UCSD-AML1 (cell line): ENCODE results near the gene DRC3.

Experiments
- DNase-seq: peaks from one replicate; lab custom pipeline; 2025; ENCODE audit not compliant: unreplicated experiment; lab: John Stamatoyannopoulos, UW

Gene DRC3

DNA sequence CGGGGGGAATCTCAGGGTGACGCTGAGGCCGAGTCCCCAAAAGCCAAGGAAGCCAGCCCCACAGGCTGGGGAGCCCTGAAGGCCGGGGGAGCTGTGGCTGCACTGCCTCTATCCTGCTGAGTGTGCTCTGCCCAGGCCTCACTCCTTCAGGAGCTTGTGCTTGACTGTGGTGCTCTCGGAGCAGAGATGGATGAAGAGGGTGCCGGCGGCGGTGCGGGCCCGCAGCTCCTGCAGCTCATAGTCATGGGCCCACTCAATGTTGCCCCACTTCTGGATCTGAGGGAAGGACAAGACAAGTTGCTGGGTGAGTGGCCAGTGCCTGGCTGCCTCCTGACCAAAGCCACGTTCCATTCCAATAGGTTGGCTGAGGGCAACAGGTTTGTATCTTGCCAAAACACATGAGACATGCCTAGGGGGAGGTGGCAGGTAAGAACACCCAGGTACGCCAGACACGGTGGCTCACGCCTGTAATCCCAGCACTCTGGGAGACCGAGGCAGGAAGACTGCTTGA is 45.8 kb downstream of the DRC3 start:
- DNase-seq, result no peak

DNA sequence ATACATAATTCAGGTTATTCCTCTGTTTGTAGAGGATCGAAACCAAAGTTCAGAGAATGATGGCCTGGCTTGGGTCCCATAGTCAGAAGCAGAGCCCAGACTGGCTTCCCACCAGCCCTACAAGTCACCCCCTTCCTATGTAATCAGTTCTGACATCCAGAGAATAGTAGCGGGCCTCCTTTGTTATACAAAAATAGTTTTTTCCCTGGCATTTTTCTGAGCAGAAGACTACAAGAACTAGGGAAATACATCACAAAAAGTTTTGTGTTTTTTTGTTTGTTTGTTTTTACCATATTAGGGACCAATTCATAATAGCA is 47.1 kb downstream of the DRC3 start:
- no peak for DNase-seq

DNA sequence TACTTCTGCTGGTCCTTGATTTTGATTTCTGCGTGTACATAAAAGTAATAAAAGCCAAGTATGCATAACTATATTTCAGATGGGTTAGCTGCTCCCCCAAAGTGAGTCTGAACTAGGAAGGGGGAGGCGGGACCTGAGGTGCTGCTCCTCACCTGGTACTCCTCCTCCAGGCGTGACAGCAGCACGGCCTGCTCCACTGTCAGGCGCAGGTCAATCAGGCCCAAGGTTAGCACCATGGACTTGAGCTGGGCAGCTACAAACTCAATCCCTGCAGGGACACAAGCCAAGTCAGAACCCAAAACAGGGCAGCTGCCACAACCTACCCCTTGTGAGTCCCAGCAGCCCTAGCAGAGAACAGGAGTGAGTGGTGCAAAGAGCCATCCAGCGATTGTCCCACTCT is 48.3 kb downstream of the DRC3 start:
- no peak for DNase-seq

DNA sequence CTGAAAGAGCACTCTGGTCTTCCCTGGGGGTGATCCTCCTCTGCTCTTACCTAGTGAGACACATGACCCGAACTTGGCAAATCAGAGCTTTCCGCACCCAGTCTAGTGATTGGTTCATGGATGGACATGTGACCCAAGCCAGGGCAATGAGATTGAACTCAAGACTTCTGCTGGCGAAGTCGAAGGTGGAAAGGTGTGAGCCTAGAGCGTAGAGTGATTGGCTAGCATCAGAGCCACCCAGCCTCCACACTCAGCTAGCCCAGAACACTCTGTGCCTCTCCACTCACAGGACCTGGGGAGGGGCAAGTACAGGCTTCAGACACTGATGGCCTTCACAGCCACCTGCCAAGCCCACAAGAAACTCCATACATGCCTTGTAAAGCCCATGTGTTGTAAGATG is 48.7 kb downstream of the DRC3 start:
- no peak for DNase-seq

DNA sequence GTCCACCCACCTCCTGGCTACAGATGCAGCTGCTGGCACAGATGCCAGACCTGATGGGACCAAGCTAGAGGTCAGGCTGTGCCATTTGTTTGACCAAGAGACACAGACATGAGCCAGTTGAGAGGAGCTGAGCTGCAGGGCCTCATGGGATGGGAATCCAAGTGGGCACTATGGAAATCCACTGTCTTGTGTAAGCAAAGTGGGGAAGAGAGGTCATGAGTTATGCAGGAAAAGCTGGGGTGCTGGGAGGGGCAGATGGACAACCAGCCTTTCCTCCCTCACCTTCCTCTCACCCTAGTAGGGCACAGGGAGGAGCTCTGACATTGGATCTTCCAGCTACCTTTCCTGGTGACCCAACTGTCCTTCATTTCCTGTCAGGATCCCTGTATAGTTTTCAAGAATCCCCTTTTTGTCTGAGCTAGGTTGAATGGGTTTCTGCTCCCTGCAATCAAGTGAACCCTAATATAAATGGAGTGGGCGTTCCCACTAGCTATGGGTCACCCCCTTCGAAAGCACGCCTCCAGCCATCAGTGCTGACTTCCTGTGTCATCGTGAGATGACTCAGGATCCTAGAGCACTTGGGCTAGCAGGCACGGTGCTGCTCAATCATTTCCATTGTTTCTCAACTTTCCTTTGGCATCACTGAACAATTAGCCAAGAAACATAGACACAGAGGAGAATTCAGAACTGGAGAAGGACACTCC is 52.7 kb downstream of the DRC3 start:
- DNase-seq, result no peak

DNA sequence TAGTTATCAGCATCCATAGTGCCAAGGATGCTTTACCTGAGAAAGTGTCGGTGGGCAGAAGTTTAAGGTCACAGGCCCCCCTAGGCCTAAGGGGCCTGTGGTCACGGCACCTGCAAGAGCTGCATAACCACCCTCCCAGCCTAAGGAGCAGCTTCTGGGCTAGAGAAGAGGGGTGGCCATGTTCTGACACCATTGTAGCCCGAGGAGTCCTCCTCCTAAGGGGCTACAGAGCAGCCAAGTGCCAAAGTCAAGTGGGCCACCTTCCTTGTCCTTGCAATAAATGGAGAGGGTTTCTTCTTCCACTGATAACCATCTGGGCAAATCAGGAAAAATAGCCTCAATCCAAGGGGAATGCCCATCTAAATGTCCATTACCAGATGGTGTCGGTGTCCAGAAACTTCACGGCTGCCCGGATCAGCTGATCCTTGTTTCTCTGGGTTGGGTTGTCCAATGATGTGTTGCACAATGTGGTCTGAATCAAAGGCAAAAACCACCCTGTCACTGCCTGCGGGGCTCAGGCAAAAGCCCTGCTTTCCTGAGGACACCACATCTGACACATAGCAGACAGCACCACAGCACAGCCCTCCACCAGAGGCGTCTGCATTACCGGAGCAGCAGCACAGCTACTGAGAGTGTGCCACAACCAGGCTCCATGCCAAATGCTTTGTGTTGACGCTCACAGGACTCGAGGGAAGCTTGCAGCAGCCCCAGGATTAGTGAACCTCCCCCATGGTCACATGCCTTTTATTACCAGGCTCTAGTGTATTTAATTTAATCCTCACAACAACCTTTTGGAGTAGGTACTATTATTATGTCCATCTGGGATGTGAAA is 53.5 kb downstream of the DRC3 start:
- DNase-seq, result no peak

DNA sequence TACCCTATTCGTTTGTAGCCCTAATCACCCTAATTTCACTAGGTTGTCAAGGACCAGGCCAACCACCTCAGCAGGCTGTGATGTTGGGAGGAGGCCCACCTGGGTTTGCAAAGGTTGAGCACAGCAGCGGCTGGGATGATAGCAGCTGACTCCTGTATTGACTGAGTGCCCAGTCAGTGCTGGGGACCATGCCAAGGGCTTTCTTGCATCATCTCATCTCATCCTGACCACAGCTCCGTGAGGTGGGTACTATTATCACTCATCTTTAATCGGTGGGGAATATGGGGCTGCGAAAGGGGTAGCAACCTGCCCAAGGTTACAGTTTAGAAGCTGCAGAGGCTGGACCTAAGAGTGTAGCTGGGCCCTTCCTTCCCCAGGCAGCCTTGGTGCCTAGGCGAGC is 54.6 kb downstream of the DRC3 start:
- no peak for DNase-seq

DNA sequence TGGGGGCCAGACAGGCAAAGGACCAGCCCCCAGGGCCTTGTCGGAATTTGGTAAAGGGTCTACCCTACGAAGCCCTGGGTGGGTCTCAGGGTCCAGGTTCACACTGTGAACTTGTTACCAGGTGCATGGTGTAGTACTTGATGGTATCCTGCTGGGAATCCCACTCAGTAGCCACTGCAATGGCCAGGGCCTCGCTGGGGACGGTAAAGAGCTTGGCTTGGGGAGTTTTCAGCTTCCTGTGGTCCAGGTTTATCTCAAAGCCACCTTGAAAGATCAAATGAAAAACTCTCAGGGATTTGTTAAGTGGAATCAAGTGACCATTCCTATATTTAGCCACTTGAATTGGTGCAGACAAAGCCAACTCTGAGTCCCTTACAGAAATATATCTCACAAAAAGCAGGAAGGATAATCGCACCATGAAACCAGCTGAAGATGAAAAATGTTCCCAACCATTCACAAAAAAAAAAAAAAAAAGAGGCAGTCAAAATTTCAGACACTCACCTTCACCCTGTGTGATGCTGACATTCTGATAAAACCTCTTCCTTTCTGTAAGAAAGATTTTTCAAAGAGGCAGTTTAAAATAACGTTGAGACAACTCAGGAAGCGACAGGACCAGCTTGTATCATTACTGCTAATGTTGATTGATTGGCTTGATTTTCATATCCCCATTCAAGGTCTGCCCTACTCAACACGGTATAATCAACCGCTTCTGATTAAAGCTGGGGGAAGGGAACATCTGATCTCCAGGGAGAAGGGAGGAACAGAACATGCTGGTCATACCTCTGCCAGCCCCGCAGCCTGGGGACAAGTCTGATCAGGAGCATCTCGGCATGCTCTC is 55.7 kb downstream of the DRC3 start:
- no peak for DNase-seq

DNA sequence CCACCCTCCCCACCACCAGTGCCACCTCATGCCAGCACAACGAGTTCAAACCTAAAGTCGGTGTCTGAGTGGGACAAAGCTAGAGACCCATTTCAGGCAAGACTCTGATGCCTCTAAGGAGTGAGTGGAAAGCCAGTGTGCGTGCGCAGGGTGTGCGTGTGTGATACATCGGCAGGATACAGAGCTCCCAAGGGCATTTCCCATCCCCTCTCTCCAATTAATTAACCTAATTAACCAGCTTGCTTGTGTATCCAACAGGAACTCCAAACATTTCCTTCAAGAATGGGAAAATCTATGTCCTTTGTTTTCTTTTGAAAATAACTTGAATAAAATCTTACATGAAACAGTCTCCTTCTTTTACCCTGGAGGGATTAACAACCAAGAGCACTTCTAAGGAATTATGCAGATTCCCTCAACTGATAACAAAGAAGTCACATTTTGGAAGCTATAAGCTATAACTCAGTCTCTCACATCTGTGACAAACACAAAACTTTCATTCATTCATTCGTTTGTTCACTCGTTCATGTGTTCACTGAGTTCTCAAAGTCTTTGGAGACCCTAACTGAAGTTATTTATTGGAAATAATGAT is 56.4 kb downstream of the DRC3 start:
- no peak for DNase-seq

DNA sequence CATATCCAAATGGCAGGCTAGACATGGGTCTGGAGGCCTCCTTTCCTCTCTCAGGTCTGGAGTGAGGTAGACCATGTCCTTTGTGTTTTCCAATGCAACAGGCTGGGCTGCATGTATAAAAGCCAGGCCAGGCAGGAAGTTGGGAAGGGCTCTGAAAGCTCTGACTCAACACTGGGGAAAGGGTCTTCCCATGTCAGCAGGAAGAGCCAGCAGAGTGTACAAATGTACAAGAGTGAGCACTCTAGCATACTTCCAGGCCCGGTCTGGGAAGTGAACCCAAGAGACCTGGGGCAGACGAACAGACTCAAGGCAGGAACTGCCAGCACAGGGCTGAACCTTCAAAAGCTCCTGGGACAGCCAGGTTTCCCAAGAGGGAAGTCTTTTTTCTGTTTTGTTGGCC is 59.3 kb downstream of the DRC3 start:
- DNase-seq, result no peak

DNA sequence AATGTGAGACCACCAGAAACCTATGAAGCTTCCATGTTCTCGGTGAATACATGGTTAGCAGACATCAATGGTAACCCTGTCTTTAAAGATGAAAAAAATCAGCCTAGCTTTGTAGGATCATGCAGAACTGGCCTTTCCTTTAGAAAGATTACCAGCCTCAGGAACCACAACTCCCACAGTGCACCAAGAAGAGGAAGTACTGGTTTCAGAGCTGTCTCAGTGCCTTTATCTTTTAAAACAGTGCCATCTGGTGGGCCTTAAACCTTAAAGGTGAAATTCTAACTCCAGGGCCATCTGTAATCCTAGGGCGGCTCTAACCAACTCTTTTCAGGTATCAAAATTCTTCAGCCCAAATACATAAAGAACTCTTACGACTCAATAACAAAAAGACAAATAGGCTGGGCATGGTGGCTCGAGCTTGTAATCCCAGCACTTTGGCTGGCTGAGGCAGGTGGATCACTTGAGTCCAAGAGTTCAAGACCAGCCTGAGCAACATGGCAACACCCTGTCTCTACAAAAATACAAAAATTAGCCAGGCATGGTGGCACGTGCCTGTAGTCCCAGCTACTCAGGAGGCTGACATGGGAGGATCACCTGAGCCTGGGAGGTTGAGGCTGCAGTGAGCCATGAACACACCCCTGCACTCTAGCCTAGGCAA is 60.9 kb downstream of the DRC3 start:
- no peak for DNase-seq

DNA sequence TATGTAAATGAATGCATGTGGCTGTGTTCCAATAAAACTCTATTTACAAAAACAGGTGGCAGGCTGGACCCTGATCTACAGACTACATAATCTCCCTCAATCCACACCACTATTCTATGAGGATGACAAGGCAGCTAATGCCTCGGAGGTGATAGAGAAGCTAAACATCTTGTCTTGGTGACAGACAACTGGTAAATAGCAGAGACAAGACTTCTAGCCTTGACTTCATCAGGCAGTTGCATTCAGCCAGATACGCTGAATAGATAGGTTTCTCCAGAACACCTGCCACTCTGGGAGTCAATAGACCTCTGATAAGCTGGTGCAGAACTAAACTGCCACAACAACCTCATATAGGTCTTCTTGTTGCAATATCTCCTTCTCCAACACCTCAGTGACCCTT is 63.0 kb downstream of the DRC3 start:
- no peak for DNase-seq

DNA sequence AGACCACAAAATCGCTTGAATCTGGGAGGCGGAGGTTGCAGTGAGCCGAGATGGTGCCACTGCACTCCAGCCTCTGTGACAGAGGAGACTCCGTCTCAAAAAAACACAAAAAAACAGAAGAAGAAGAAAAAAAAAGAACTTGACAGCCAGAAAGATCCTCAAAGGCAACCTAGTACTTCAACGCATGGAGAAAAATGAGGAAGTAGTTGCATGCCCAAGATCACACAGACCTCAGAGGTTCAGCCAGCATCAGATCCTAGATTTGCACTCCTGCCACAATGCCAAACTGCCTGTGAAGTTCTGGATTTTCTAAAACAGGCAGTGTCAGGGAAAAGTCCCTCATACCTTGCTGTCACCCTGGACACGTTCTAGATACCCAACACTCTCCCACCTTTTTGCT is 64.8 kb downstream of the DRC3 start:
- no peak for DNase-seq

DNA sequence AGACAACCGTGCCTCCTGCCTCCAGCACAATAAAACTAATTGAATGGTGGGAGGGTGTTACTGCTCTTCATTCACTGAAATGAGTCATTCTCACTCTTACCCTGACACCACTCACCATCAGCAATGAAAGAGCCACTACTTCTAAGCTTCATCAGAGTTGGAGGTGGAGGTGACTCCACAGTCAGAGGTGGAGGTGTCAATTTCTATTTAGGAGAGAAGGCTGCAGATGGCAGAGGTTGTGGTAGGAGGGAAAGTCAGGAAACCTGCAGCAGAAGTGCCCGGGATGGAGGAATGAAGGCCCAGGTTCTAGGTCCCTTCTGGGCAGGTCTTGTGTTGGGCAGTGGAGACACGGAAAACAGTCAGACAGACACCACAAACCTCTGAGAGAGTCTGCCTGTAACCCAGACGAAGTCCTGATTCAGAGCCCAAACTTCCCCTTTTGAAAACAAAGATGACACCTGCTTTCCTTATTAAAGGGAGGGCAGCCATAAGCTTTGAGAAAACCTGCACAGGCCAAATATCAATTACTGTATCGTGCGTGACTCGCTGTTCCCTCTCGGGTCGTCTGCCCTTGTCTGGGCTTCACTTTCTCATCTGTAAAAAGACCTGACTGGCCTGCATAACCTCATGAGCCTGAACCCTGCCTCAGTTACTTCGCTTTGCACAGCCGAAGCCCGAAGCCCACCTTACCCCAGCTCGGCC is 65.6 kb downstream of the DRC3 start:
- no peak for DNase-seq

DNA sequence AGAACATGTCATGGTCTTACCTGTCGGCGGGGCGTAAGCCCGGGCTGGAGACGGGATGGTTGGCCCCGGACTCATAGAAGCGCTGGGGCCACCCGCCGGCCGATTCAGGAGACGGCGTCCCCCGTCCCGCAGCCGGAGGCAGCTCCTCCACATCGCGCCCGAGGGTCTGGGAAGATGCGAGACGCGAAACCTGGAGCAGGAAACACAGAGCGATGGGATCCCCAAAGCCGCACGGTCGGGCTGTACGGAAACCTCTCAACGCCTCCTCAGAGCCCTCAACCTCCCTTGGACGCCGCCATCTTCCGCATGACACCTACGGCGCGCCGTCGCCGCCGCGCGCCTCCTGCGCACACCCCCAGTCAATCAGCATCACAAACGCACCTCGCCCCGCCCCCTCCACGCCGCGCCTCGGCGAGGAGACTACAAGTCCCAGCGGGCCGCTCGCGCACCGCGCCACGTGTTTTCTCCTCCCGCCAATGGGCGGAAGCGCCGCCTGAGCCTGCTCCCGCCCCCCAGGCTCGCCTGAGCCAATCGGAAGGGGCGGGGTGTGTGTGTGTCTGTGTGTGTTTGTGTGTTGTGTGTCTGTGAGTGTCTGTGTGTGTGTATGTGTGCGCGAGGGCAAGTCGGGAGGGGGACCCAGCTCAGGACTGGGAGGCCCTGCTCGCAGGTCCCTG is 66.3 kb downstream of the DRC3 start, which contains the start of the genes ATPAF2 and GID4:
Gene ATPAF2 (minus strand): TSS at position 308 of the 674 bp plus-strand sequence. CDS start 155 bp downstream, at position 153.
Gene GID4 (plus strand): TSS at position 548 of the 674 bp plus-strand sequence. CDS start 57 bp downstream, at position 605.
- DNase-seq, result peak; percentile 100

DNA sequence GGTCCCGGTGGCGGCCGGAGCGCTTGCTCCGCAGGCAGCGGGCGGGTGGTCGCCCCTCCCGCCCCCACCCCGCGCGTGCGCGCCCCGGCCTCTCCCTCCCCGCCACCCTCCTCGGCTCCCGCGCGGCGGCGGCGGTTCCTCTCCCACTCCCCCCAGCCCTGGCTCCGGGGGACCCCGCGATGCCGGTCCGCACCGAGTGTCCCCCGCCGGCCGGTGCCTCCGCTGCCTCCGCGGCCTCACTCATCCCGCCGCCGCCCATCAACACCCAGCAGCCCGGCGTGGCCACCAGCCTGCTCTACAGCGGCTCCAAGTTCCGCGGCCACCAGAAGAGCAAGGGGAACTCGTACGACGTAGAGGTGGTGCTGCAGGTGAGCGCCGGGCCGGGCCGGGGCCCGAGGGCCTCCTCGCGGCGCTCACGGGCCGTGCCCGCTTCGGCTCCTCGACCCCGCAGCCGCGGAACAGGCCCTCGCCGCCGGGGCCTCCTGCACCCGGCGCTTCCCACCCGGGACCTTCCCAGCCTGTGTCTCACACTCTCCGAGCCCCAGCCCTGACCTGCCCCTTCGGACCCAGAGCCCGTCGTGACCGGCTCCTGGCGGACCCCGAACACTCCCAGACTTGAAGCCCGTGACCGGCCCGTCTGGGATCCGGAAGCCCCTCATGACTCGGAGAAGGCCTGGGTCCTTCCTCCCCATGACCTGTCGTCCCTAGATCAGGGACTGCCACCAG is 67.0 kb downstream of the DRC3 start:
- no peak for DNase-seq

DNA sequence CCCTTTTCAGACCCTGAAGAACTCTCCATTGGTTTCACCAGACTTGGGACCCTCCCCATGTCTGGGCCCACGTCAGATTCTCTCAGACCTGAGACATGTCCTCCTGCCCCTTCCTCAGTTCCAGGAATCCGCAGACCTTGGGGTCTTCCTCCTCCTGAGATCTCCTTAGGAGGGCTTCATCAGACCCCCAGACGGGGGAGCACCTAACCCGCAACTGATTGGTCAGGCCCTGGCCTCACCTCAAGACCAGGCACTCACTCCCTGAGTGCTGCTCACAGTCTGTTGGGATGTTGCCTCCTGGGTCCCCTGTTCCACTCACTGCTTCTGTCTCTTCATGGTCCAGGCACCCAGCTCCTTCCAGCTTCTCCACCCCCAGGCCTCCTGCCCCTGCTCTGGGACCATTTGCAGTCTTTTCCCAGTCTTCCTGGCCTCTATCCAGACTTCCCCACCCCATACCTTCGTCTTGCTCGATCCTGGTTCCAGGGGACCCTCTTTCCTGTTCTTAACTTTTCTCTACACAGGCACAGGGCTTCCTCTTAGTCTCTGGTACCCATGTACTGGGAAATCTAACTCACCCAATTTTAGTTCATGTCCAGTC is 67.7 kb downstream of the DRC3 start:
- no peak for DNase-seq

DNA sequence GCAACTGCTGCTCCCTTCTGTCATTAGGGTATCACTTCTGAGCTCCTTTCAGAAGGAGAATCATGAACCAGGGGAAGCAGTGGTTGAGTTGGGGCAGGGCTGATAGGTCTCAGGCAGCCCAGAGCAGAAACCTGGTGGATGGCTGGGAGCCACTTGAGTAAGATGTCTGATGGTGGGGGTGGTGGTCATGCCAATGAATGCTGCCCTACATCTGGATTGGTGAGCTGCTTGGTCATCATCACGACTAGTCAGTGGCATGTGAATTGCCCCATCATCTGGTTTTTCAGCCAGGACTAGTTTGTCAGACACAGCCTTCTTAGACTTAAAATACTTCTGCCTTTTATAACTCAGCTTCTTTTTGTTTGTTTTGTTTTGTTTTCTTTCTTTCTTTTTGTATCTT is 69.1 kb downstream of the DRC3 start:
- no peak for DNase-seq
